Measurements from ENCODE around the gene CFAP141.
A peak's percentile ranks its signal among the peaks of the same experiment; 100 is the strongest.

Gene CFAP141

DNA sequence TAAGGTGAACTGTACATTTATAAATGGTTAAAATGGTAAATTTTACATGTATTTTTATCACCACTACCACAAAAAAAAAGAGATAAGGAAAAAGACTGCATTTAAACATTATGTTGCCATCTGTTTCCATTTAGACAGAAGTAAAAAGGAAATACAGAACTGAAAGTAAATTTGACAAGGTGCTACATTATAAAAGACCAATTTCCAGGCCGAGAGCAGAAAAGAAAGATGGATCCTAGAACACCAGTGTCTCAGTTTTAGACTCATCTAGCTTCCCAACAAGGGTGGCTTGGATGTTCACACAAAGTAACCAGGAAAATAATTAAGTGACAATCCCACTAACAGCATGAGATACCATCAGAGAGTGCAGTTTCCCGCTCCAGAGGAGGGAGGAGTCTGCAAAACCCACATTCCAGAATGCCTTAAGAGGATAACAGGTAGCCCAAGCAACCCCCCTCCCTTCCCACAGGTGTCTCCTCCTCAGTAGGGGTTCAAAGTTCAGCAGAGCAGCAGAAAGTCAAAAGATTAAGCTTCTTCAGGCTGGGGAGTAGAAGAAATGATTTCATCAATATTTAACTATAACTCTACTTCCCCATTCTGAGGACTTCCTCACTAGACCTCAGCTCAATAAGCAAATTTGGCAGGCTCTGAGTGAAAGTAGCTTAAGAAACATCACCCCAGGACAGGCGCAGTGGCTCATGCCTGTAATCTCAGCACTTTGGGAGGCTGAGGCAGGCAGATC is 26.0 kb downstream of the CFAP141 start:
- H3K36me3 ChIP-seq (ENCODE audit: insufficient read depth, insufficient read length, low read length), result peaks cover 66% of the 10 kb centered on the region
- peaks cover 6% of the 10 kb centered on the region for H3K4me1 ChIP-seq (ENCODE audit: insufficient read depth, insufficient read length)
- H3K27me3 ChIP-seq (ENCODE audit: insufficient read depth, insufficient read length), result no peaks in the 10 kb centered on the region
- no peak for DNase-seq (ENCODE audit: low read depth, low spot score)
- no peak for TF ChIP-seq SUZ12 (IDR thresholded peaks at IDR 0.05; ENCODE audit: extremely low read depth, insufficient read depth, insufficient read length)
- no peak for TF ChIP-seq YY1 (IDR thresholded peaks at IDR 0.05; ENCODE audit: insufficient read depth, insufficient read length)
- TF ChIP-seq ZNF274 (IDR thresholded peaks at IDR 0.05; ENCODE audit: low read depth, low read length), result no peak
- H3K9me3 ChIP-seq (ENCODE audit: insufficient read depth, low read length), result no peaks in the 10 kb centered on the region
- H3K4me3 ChIP-seq (ENCODE audit: insufficient read length, low read depth), result peak overlapping the region; percentile 22
- peak overlapping the region; percentile 65 for H3K9ac ChIP-seq (ENCODE audit: insufficient read length, low read depth)

DNA sequence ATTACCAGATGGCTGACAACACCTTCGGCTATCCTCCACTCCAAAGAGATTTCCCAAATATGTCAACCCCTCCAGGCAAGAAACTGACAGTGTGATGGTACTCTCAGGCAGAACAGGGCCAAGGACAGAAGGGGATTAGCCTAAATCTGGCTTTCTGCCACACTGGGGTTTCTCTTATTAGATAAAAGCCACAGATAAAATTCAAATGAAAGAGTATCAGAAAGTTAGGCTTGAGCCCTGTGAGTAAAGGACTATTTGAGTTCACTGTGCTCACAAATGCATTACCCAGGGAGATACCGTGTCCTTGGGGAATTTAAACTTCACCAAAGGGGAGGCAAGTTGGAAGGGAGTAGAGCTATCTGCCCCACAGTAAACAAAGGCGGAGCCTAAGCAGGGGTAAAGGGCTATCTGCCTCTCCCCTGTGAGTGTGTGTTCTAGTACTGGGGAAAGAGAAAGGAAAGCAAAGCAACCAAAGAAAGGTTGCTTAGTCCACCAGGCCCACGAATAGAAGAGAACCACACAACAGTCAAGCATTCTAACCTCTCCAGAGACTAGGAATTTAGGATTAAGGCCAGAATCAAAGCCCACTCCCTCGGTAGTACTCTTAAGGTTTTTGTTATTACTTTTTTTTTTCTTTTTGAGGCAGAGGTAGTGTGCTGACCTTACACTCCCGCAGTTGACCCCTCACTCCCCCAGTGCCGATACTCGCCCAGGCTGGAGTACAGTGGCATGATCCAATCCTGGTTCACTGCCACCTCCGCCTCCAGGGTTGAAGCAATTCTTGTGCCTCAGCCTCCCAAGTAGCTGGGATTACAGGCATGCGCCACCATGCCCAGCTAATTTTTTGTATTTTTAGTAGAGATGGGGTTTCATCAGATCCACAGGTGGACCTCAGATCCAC is 27.0 kb downstream of the CFAP141 start:
- Histone ChIP-seq H3K9ac (ENCODE audit: insufficient read length, low read depth) (peak overlapping the region; percentile 26), H3K4me1 (ENCODE audit: insufficient read depth, insufficient read length) (peaks cover 5% of the 10 kb centered on the region), H3K9me3 (ENCODE audit: insufficient read depth, low read length) (no peaks in the 10 kb centered on the region), H3K27me3 (ENCODE audit: insufficient read depth, insufficient read length) (no peaks in the 10 kb centered on the region), H3K36me3 (ENCODE audit: insufficient read depth, insufficient read length, low read length) (peaks cover 73% of the 10 kb centered on the region), H3K4me3 (ENCODE audit: insufficient read length, low read depth) (peak overlapping the region; percentile 0)
- TF ChIP-seq SUZ12 (IDR thresholded peaks at IDR 0.05; ENCODE audit: extremely low read depth, insufficient read depth, insufficient read length) (no peak), ZNF274 (IDR thresholded peaks at IDR 0.05; ENCODE audit: low read depth, low read length) (no peak), YY1 (IDR thresholded peaks at IDR 0.05; ENCODE audit: insufficient read depth, insufficient read length) (no peak)
- no peak for DNase-seq (ENCODE audit: low read depth, low spot score)

DNA sequence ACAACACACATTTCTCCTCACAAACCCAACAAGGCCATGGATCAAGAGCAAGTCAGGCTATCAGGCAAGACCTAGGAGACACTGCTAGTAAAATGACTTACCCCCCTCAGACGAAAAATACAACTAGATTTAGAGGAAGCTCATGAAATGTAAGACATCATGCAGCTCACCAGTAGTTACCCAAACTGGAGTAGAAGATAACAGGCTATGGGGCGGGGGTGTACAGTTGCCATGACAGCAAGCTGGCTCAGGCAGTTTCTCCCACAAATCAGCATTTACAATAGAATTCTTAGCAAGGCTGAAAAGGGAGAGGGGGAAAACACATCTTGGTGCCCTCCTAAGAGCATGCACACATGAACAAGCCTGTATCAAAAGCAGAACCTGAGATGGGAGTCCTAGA is 28.1 kb downstream of the CFAP141 start:
- TF ChIP-seq ZNF274 (IDR thresholded peaks at IDR 0.05; ENCODE audit: low read depth, low read length) (no peak), SUZ12 (IDR thresholded peaks at IDR 0.05; ENCODE audit: extremely low read depth, insufficient read depth, insufficient read length) (no peak), YY1 (IDR thresholded peaks at IDR 0.05; ENCODE audit: insufficient read depth, insufficient read length) (no peak)
- Histone ChIP-seq H3K36me3 (ENCODE audit: insufficient read depth, insufficient read length, low read length) (peaks cover 80% of the 10 kb centered on the region), H3K27me3 (ENCODE audit: insufficient read depth, insufficient read length) (no peaks in the 10 kb centered on the region), H3K4me1 (ENCODE audit: insufficient read depth, insufficient read length) (peaks cover 4% of the 10 kb centered on the region), H3K4me3 (ENCODE audit: insufficient read length, low read depth) (no peak overlapping the region), H3K9me3 (ENCODE audit: insufficient read depth, low read length) (no peaks in the 10 kb centered on the region), H3K9ac (ENCODE audit: insufficient read length, low read depth) (no peak overlapping the region)
- DNase-seq (ENCODE audit: low read depth, low spot score), result no peak

DNA sequence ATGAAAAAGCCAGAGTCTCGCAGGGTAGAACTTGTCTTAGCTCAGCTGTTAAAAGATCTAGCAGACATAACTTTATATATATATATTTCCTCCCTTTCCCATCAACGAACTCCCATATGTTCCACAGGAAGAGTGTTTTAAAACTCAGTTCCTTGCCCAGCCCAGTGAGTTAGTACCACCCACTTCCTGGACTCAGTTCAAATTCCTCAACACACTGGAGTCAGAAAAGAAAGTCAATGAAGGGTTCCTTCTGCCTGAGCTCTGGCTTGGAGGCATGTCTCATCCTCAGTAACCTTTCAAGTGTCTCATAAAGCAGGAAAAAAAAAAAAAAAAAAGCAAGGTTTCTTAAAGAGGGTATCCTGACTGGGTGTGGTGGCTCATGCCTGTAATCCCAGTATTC is 29.8 kb downstream of the CFAP141 start:
- no peak for DNase-seq (ENCODE audit: low read depth, low spot score)
- H3K36me3 ChIP-seq (ENCODE audit: insufficient read depth, insufficient read length, low read length), result peaks cover 90% of the 10 kb centered on the region
- no peak for TF ChIP-seq YY1 (IDR thresholded peaks at IDR 0.05; ENCODE audit: insufficient read depth, insufficient read length)
- no peak for TF ChIP-seq ZNF274 (IDR thresholded peaks at IDR 0.05; ENCODE audit: low read depth, low read length)
- no peak for TF ChIP-seq SUZ12 (IDR thresholded peaks at IDR 0.05; ENCODE audit: extremely low read depth, insufficient read depth, insufficient read length)

DNA sequence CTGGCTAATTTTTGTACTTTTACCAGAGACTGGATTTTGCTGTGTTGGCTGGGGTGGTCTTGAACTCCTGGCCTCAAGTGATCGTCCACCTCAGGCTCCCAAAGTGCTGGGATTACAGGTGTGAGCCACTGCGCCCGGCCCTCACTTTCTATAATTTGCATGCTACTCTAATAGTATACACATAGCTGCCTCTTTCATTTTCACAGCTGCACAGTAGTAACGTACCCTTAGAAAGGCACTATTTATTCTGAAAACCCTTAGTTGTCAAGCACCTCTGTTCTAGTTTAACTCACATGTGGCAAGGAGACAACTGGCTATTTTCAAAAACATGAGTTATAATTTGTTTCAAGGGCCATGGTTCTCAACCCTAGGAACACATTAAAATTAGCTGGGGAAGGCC is 31.5 kb downstream of the CFAP141 start:
- H3K4me1 ChIP-seq (ENCODE audit: insufficient read depth, insufficient read length), result peaks cover 4% of the 10 kb centered on the region
- H3K9ac ChIP-seq (ENCODE audit: insufficient read length, low read depth), result no peak overlapping the region
- H3K27me3 ChIP-seq (ENCODE audit: insufficient read depth, insufficient read length), result no peaks in the 10 kb centered on the region
- TF ChIP-seq SUZ12 (IDR thresholded peaks at IDR 0.05; ENCODE audit: extremely low read depth, insufficient read depth, insufficient read length), result no peak
- no peak for TF ChIP-seq YY1 (IDR thresholded peaks at IDR 0.05; ENCODE audit: insufficient read depth, insufficient read length)
- no peak for TF ChIP-seq ZNF274 (IDR thresholded peaks at IDR 0.05; ENCODE audit: low read depth, low read length)
- H3K4me3 ChIP-seq (ENCODE audit: insufficient read length, low read depth), result no peak overlapping the region
- no peak for DNase-seq (ENCODE audit: low read depth, low spot score)
- peaks cover 91% of the 10 kb centered on the region for H3K36me3 ChIP-seq (ENCODE audit: insufficient read depth, insufficient read length, low read length)
- H3K9me3 ChIP-seq (ENCODE audit: insufficient read depth, low read length), result no peaks in the 10 kb centered on the region

More for the DNA sequence above, 29.8 kb downstream of the CFAP141 start:
- H3K9ac ChIP-seq (ENCODE audit: insufficient read length, low read depth), result no peak overlapping the region
- no peaks in the 10 kb centered on the region for H3K9me3 ChIP-seq (ENCODE audit: insufficient read depth, low read length)
- peaks cover 4% of the 10 kb centered on the region for H3K4me1 ChIP-seq (ENCODE audit: insufficient read depth, insufficient read length)
- no peak overlapping the region for H3K4me3 ChIP-seq (ENCODE audit: insufficient read length, low read depth)
- H3K27me3 ChIP-seq (ENCODE audit: insufficient read depth, insufficient read length), result no peaks in the 10 kb centered on the region

DNA sequence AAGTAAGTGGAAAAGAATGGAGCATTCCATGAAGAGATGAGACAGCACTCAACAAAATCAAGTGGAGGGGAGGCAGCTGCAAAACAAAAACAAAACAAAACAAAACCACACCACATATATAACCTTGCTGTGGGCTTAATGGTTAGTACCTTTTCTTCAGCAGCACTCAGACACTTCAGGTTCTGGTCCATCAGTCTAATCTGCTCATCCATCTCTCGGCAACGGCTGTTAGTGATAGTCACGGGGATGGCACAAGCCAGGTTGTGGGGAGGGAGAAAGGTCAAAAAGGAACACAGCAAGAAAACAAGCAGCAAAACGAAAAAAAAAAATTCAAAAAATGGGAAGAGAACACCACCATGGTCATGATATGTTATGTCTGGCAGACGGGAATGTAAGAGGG is 34.3 kb downstream of the CFAP141 start:
- no peaks in the 10 kb centered on the region for H3K9me3 ChIP-seq (ENCODE audit: insufficient read depth, low read length)
- H3K27me3 ChIP-seq (ENCODE audit: insufficient read depth, insufficient read length), result no peaks in the 10 kb centered on the region
- TF ChIP-seq SUZ12 (IDR thresholded peaks at IDR 0.05; ENCODE audit: extremely low read depth, insufficient read depth, insufficient read length), result no peak
- no peak for TF ChIP-seq YY1 (IDR thresholded peaks at IDR 0.05; ENCODE audit: insufficient read depth, insufficient read length)
- TF ChIP-seq ZNF274 (IDR thresholded peaks at IDR 0.05; ENCODE audit: low read depth, low read length), result no peak
- no peak overlapping the region for H3K4me3 ChIP-seq (ENCODE audit: insufficient read length, low read depth)
- no peak for DNase-seq (ENCODE audit: low read depth, low spot score)
- no peaks in the 10 kb centered on the region for H3K4me1 ChIP-seq (ENCODE audit: insufficient read depth, insufficient read length)
- no peak overlapping the region for H3K9ac ChIP-seq (ENCODE audit: insufficient read length, low read depth)
- H3K36me3 ChIP-seq (ENCODE audit: insufficient read depth, insufficient read length, low read length), result peaks cover 92% of the 10 kb centered on the region

DNA sequence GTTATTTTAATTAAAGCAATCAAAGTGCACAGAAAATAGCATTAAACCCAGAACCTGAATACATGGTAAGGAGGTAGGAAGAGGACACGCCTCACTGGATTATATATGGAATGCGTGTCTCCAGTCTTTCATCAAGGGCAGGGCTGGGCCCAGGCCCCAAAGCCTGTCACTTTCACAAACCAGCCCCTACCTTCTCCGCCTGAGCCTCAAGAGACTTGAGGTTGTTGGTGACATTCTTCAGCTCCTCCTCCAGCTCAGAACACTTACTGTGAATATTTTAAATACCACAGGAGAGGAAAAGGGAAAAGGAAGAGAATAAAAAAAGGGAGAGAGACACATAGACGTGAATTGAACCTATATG is 34.9 kb downstream of the CFAP141 start:
- Histone ChIP-seq H3K36me3 (ENCODE audit: insufficient read depth, insufficient read length, low read length) (peaks cover 92% of the 10 kb centered on the region), H3K4me3 (ENCODE audit: insufficient read length, low read depth) (no peak overlapping the region), H3K27me3 (ENCODE audit: insufficient read depth, insufficient read length) (no peaks in the 10 kb centered on the region), H3K9ac (ENCODE audit: insufficient read length, low read depth) (no peak overlapping the region), H3K9me3 (ENCODE audit: insufficient read depth, low read length) (no peaks in the 10 kb centered on the region), H3K4me1 (ENCODE audit: insufficient read depth, insufficient read length) (no peaks in the 10 kb centered on the region)
- no peak for DNase-seq (ENCODE audit: low read depth, low spot score)
- TF ChIP-seq ZNF274 (IDR thresholded peaks at IDR 0.05; ENCODE audit: low read depth, low read length) (no peak), SUZ12 (IDR thresholded peaks at IDR 0.05; ENCODE audit: extremely low read depth, insufficient read depth, insufficient read length) (no peak), YY1 (IDR thresholded peaks at IDR 0.05; ENCODE audit: insufficient read depth, insufficient read length) (no peak)
